Stimulated activated naive CD8-positive, alpha-beta T cell treated with anti-CD3 and anti-CD28 coated beads, Interleukin-15, Interleukin-2, amounts not matched to agents 100 U/mL and 50 U/mL, for 24 hours (primary cell): ENCODE data around the gene PTPRD.
"Not testable (repeated sequence)": the region's sequence is repeated elsewhere in the genome, so short reads cannot be mapped to it uniquely, and the experiment has no call there.

Experiments
- ATAC-seq: fragments of 150-1000 bp; cut with Tn5 transposase; one replicate; pipeline ENCODE4 v1.10.0; 2021
- DNase-seq: peaks from one replicate; pipeline ENCODE4 v3.0.0; 2021

Gene PTPRD

DNA sequence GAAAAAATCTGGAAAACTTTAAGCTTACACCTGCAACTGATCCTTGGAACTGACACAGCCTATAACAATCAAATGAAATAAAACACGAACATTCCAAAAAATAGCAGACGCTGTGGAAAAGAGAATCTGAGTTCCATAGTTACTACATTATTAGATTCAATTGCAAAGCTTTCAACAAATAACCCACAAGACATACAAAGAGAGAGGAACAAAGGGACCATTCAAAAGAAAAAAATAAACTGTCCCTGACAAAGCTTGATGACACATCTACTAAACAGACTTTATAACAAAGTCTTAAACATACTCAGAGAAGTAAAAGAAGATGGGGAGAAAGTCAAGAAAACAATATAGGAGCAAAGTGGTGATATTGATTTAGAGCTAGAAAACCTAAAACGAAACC lies 1123.6 kb downstream of the PTPRD start:
- DNase-seq: no peak
- ATAC-seq: no peak

DNA sequence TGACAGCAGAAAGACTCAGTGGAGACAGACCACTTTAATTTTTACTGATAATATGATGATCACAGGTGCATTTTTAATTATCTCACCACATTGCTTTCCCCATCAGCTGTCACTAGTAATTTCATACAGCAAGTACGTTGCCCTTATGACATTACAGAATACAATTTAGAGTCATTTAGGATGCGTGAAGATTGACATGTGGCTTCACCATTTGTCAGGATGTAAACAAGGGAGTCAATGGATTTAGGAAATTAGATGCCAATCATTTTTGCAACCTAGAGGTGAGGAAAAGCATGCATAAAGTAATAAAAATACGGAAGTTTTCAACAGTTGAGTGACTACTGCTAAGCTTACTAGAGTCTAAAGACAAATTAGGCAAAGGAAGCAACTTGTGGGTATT lies 1129.6 kb downstream of the PTPRD start:
- ATAC-seq (no peak), DNase-seq (no peak)

DNA sequence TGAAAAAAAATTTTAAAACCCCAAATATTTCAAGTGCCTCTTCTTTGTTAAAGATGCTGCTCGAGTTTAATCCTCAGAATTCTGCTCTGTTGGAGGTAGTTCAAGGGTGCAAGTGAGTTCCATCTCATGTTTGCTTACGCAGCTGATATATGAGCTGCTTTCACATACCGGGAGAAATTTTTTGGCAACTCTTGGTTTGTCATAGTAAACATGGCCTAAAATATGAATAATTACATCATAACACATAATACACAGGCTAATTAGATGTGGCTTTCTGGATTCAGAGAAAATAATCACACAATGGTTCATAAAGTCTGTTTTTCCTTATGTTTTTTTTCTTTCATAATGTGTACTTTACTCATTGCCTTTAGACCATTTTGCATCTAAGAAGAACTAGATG lies 1134.1 kb downstream of the PTPRD start:
- DNase-seq (no peak), ATAC-seq (no peak)

DNA sequence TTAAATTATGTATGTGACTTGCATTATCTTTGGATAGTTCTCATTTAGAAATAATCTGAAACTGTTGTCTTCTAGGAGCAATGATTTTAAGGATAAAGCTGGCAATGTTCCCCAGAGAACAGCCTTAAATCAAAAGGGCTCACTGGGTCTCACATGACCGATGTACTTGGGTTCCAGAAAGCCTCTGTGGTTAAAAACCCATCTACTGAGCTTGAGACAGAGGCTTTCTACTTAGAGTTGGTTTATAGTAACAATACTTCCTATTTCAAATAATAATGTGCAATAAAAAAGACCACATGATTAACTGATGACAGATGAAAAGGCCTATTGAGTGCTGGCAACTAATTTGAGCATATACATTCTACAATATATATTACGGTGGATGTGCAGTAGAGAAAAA lies 1143.5 kb downstream of the PTPRD start:
- DNase-seq (no peak), ATAC-seq (no peak)

DNA sequence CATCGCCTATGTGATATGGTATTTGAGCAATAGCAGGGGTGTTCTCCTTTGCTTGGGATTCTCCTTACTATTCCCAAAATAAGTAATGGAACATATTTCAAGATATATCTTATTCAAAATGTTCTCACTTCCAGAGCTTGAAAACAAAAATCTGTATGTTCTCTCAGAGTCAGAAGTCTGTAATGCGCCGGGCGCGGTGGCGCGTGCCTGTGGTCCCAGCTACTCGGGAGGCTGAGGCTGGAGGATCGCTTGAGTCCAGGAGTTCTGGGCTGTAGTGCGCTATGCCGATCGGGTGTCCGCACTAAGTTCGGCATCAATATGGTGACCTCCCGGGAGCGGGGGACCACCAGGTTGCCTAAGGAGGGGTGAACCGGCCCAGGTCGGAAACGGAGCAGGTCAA lies 1170.9 kb downstream of the PTPRD start:
- ATAC-seq, DNase-seq: not testable (repeated sequence)

DNA sequence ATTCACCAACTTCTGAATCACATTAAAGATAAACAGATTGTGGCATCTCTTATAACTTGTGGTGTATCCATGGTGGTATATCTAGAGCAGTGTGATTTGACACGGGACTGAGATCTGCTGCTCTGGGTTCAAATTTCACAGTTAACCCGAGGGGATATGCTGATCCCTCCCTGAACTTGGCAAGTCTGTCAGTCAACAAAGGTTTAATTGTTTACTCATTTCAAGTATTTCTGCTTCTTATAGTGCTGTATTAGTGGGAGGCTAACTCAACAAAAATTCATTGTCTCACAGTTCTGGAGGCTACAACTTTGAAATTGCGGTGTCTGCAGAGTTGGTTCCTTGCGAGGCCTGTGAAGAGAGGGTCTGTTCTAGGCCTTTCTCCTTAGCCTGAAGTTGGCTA lies 1175.2 kb downstream of the PTPRD start:
- ATAC-seq: no peak
- DNase-seq: no peak

DNA sequence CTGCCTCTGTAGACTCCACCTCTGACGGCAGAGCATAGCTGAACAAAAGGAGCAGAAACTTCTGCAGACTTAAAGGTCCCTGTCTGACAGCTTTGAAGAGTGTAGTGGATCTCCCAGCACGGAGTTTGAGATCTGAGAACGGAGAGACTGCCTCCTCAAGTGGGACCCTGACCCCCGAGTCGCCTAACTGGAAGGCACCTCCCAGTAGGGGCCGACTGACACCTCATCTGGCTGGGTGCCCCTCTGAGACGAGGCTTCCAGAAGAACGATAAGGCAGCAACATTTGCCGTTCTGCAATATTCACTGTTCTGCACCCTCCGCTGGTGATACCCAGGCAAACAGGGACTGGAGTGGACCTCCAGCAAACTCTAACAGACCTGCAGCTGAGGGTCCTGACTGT lies 1186.3 kb downstream of the PTPRD start:
- not testable (repeated sequence) for ATAC-seq, DNase-seq

DNA sequence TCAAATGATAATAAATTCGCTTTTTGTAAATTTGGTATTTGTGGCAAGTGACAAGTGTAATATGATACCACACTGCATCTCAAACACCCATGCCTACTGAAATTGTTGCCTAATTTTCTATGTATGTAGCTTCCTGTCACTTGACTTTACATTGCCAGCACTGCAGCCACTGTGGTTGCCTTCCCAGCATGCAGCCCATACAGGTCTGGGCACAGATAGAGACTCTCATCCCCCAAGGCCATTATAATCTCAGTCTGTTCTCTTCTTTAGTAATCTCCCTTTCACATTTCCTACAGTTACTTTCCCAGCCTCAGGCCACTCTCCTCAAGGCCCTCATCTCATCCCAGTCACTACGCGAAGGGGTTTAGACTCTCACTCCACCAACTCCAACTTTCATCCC lies 1200.6 kb downstream of the PTPRD start:
- DNase-seq: no peak
- no peak for ATAC-seq

DNA sequence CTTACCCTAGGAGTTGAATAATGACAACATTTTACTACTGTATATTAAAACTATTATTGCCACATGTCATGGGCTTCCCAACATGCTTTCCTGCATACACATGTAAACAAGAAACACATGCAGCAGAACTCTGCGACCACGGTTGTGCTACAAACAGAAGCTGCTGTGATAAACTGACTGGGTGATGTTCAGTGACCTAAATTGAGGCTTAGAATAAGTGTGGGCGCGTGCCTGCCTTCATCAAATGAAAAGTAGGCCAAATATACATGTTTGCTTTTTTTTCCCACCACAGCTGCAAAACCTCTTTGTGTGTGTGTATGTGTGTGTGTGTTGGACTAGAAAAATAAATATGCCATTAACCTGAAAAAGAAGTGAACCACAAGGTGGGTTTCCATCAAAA lies 1202.1 kb downstream of the PTPRD start:
- ATAC-seq: no peak
- no peak for DNase-seq

DNA sequence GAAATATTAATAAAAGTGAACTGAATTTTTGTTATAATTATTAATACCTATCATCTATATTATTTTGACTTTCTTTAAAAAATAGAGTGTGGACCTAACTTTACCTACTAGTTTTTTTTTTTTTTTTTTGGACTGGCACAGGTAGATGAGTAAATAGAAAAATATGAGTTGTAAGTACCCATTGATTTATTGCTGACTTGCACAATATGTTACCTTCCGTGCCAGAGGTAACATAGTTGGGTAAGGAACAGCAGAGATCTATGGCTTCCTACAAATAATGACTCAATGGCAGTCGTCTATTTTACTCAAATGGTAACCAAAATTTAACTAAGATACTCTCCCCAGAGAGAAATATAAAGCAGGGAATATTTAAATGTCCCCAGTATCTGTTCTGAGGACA lies 1212.8 kb downstream of the PTPRD start:
- no peak for DNase-seq
- ATAC-seq: no peak

DNA sequence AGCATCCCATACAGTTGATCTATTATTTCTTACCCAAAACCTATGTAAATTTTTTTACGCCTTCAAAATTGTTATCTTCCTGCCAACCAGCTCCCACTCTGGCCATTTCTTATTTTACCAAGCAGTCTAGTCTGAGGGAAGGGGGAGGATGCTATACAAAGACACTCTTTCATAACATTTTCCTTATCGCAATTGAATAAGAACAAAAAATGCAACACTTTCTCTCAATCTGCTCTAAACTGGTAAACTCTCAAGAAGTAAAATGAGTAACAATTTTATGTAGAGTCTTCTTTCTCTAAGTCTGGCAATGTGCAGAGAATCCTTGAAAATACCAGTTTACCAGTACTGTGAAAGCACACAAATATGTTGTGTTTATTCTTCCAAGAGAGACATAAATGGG lies 1216.3 kb downstream of the PTPRD start:
- ATAC-seq (no peak), DNase-seq (no peak)

DNA sequence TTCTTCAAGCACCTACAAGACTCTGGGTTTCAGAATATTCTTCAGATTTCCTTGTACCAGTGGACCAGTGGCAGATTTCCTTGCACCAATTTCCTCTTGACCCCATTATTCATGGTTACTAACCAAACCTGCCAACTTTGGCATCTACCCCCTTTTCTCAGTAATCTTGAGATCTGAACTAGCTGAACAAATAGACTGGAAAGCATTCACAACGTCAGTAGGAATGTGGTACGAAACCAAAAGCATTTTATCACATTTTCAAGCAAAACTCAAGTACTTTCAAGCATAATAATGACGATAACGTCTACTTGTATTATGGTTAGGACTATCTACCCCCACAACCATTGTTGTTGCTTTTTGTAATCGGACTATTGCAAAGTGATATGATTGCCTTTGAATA lies 1217.3 kb downstream of the PTPRD start:
- no peak for ATAC-seq
- DNase-seq: no peak

DNA sequence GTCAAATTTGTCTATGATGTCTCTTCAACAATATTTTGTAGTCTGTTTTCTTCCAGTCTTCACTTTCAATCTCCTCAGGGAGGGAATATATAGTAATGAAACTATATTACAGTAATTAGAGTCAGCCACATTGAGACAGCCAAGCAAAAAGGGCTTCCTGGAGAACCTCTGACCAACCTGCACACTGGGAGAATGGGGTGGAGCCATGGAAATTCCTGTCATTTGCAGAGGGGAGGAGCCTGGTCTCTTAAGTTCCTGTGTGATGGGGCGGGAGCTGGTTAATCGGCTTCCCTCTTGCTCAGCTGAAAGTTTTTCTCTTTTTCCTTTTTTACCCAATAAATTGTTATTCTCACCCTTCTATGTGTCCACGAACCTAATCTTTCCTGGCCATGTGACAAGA lies 1220.0 kb downstream of the PTPRD start:
- ATAC-seq: no peak

DNA sequence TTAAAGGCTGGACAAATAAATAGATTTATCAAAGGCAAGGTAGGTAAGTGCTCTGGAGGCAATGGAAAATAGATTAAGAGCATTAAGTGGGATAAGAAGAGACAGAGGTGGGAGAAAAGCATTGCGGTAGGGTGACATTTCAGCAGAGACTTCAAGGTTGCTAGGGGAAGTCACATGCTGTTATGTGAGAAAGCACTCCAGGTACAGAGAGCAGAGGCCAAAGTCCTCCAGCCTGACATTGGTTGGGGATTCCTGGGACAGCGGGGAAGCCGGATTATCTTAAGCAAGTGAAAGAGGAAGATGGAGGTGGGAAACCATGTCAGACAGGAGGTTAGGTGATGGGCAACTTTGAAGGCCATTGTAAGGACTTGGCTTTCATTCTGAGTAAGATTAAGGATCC lies 1222.9 kb downstream of the PTPRD start:
- DNase-seq (no peak), ATAC-seq (no peak)

More for the DNA sequence above, 1220.0 kb downstream of the PTPRD start:
- DNase-seq: no peak

DNA sequence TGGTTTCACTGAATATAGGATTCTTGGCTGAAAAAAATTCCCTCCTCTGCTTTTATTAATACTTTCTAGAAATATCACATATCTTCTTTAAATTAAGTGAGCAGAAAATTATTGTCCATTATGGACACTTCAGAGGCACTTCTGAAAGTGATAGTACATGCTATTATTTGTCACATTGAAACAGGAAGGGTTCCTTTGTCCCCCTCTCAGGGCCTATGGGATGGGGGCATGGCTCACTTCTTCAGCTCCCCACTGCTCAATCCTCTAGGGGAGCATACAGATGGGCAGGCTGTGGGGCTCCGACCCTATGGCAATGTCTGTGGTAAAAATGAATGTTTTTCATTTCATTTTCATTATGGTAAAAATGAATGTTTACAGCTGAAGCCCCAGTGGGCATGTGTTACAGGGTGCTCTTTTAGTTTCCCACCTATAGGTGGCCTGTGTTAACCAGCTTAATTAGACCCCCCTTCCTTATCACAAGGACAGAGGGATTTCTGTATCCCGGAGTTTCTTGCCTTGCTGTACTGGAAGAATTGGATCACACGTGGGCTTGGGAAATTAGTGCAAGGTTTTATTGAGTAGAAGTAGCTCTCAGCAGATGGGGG lies 1225.2 kb downstream of the PTPRD start:
- no peak for ATAC-seq
- no peak for DNase-seq

DNA sequence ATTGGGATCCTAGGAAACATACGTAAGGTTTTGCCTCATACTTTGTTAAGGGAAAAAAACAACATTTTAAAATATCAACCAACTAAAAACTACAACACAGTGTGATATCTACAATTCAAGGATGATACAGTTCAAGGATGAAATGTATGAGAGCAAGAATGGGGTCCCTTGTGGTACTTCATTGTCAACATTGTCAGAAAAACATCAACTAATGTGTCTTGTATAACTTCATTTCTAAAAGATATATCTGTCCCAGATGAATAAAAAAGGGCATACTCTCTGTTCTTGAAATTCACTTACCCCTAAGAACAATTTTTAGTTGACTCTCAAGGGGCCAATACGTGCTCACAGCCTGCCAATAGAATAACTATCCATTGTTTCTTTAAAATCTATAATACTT lies 1250.5 kb downstream of the PTPRD start:
- ATAC-seq (no peak), DNase-seq (no peak)

DNA sequence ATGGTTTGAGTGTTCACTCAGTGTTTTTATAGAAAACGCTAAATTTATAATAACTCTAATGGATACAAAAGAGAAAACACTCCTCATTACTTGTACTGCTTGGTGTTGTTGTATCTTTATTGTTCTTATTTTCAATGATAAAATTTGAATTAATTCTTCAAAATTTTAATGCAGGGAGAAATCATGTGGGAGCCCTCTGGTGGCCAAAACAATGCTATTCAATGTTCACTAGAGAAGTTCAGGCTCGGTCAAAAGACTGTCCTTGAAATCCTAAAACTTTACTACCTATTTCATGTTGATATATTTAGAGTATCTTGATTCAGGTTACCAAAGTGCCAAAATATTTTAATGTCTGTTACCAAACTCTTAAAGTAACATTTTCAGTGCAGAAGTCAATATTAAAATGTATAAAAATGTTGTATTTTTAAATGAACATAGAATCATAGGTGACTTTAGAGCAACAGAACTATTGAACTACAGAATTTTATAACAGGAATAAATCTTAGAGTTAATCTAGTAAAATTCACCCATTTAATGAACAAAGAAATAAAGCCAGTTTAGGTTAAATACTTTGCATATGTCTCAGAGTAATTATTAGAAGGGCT lies 1259.8 kb downstream of the PTPRD start:
- no peak for ATAC-seq
- DNase-seq: peak; percentile 8

DNA sequence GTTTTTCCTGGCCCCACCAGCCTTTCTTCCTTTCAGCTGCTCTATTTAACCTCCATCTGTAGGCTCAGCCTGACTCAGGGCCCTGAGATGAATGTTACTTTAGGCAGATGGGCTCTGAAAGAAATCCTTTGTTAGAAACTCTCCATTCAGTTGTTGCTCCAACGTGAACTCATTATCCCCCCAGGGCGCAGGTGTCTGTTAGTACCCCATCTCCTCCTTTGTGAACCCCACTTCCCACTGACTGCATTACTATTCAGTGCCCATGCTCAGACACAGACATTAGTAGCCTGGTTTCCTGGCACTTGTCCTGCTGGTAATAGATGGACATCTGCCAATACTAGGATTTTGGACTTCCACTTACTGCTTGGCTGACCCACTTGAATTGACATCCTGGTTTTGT lies 1271.6 kb downstream of the PTPRD start:
- ATAC-seq (no peak), DNase-seq (no peak)

DNA sequence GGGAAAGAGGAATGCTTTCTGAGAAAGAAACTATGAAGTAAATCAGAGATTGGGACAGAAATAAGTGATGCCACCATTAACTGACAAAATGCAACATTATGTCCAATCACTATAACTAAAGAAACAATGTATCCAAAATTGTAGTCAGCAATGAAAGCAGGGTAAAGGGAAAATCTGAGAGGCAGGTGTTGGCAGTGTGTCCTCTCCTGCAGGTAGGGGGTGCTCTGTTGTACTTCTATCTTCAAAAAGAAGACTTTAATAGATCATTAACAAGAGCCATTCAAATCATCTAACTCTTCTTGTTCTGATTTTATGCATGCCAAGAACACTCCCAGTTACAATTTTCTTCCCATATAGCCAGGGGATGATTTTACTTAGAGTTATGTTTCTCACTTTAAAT lies 1275.7 kb downstream of the PTPRD start:
- no peak for ATAC-seq
- DNase-seq: no peak

DNA sequence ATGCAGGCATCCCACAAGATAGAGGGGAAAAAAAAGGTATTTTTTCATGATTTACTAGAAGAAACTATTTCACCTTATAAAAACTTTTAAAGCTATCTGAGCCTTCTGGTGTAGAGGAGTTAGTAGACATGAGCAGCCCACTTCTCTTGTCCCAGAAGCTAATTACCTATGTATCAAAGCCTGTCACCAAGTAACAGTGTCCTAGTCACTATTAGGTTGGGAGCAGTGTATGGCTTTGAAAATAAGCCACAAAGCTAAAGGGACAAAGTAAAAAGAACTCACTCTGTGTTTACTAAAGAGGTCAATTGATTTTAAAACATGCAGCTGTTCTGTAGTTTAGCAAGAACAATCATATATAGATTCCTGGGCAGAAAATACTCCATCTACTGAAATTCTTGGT lies 1286.1 kb downstream of the PTPRD start:
- ATAC-seq (no peak), DNase-seq (no peak)

DNA sequence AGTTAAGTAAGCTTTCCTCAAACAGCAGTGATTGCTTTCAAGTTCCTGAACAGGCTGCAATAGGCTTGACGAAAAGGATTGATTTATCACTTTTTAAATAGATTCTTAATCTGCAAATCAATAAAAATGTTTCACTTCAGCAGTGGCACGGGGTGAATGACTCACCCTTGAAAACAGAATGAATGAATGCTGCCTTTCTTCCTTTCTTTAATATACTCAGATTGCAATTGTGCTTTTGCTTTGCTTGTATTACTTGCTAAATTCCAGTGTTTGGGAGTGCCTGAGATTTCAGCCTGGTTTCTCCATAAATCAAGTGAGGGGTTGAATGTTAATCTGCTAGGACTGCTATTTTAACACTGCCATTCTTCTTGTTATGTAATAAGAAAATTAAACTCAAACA lies 1293.8 kb downstream of the PTPRD start:
- ATAC-seq (no peak), DNase-seq (no peak)

DNA sequence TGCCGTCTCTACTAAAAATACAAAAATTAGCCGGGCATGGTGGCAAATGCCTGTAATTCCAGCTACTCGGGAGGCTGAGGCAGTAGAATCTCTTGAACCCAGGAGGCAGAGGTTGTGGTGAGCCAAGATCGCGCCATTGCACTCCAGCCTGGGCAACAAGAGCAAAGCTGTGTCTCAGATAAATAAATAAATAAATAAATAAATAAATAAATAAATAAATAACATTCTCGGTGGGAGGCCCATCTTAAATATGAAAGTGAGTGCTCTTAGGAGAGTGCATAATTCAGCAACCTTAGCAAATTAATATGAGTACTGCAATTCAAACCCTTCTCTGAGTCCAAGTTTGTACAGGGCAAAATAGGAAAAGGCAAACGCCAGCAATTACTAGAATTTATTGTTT lies 1302.1 kb downstream of the PTPRD start:
- not testable (repeated sequence) for ATAC-seq, DNase-seq

DNA sequence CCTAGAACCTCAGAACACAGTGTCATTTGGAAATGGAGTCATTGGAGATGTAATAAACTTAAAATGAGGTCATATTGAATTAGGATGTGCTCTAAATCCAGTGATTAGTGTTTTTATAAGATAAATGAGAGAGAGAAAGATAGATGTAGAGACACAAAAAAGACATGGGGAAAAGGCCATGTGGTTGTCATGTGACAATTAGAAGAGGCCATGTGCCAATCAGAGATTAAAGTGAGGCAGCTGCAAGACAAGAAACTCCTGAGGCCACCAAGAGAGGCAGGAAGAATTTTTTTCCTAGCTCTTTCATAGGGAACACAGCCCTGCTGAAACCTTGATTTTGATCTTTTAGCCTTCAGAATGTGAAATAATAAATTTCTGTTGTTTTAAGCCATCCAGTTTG lies 1307.2 kb downstream of the PTPRD start:
- DNase-seq: no peak
- ATAC-seq: no peak

DNA sequence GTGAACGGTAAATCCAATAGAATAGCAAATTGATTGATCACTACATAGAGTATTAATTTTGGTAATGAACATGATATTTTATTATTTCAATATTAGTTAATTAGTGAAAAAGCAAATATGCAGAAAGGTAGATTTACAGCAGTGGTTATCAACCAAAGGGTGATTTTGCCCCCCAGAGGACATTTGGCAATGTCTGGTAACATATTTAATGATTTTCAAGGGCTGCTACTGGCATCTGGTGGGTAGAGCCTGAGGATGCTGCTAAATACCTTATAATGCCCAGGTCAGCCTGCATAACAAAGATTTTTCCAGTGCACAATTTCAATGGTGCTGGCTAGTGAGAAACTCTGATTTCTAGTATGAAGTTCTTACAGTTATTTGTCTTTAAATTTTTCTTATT lies 1313.7 kb downstream of the PTPRD start:
- no peak for ATAC-seq
- DNase-seq: no peak

DNA sequence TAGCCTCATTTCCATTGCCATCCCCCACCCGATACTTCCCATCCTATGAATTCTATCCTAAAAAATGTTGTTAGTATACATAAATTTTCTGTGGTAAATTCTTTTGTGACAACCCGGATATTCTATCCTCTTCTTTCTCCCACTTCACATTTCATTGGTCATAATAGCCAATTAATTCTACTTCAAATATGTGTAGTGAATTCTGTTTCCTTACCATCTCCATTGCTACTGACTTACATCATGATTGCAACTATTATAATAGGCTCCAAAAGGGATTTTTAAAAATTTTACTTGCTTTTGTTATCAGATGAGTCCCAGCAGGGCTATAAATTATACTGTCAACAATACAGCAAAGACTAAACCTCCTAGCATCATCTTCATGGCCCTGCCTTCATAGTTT lies 1326.8 kb downstream of the PTPRD start:
- ATAC-seq: no peak
- DNase-seq: no peak
